ENCODE data around the gene TMEM132D.
A peak's percentile ranks its signal among the peaks of the same experiment; 100 is the strongest.

TMEM132D gene

DNA sequence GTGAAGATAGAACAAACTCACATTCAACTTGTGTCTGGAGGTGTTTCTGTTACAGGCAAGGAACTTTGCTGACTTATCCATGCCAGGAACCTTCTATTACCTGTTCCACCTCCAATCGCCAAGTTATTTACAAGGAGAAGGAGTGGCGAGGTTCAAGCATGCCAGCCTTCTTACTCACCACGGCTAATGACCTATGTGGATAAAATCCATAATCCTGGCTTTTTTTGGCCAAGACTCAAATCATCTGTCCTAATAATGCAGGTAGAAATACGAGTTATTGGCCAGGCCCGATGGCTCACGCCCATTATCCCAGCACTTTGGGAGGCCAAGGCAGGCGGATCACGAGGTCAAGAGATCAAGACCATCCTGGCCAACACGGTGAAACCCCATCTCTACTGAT, 241.6 kb downstream of the TMEM132D start (continued):
- TF ChIP-seq, protein P1, sequence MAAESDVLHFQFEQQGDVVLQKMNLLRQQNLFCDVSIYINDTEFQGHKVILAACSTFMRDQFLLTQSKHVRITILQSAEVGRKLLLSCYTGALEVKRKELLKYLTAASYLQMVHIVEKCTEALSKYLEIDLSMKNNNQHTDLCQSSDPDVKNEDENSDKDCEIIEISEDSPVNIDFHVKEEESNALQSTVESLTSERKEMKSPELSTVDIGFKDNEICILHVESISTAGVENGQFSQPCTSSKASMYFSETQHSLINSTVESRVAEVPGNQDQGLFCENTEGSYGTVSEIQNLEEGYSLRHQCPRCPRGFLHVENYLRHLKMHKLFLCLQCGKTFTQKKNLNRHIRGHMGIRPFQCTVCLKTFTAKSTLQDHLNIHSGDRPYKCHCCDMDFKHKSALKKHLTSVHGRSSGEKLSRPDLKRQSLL (tag by site-specific recombination; IDR thresholded peaks at IDR 0.05): no peak
- TF ChIP-seq ZNF555 (tag by site-specific recombination; conservative IDR thresholded peaks at IDR 0.05): no peak
- no peak for TF ChIP-seq ZBTB20 (tag by site-specific recombination; IDR thresholded peaks at IDR 0.05)
- no peak for TF ChIP-seq ZNF112 (tag by site-specific recombination; IDR thresholded peaks at IDR 0.05)
- no peak for TF ChIP-seq ZNF558 (tag by site-specific recombination; IDR thresholded peaks at IDR 0.05)
- TF ChIP-seq, protein P2, sequence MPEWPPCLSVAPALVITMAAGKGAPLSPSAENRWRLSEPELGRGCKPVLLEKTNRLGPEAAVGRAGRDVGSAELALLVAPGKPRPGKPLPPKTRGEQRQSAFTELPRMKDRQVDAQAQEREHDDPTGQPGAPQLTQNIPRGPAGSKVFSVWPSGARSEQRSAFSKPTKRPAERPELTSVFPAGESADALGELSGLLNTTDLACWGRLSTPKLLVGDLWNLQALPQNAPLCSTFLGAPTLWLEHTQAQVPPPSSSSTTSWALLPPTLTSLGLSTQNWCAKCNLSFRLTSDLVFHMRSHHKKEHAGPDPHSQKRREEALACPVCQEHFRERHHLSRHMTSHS (tag by site-specific recombination; IDR thresholded peaks at IDR 0.05): no peak
- TF ChIP-seq ZNF596 (tag by site-specific recombination; IDR thresholded peaks at IDR 0.05): no peak
- TF ChIP-seq ZNF785 (tag by site-specific recombination; IDR thresholded peaks at IDR 0.05): no peak
- TF ChIP-seq ZNF214 (tag by site-specific recombination; IDR thresholded peaks at IDR 0.05; ENCODE audit: borderline replicate concordance): no peak
- TF ChIP-seq ZNF202 (tag by site-specific recombination; IDR thresholded peaks at IDR 0.05; ENCODE audit: borderline replicate concordance): no peak

DNA sequence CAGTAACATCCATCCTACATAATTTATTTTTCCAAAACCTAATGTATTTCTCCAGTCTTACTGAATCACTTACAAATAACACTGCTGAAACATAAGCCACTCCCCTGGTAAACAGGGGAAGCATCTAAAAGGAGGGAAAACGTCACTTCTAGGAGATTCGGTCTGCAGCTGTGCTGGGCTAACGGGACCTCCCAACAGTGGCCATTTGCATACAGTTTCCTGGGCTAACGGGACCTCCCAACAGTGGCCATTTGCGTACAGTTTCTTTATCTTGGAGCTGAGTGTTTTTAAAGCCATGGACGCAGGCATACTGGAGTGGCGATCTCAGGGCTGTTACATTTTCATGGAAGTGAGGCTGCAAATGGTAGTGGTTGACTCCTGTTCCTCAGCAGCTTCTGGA, 242.9 kb downstream of the TMEM132D start:
- H3K4me1 ChIP-seq (ENCODE audit: control insufficient read depth, insufficient read depth, low read length): no peaks in the 10 kb centered on the region
- no peak overlapping the region for H3K4me3 ChIP-seq (ENCODE audit: low read depth, low read length)
- no peaks in the 10 kb centered on the region for H3K36me3 ChIP-seq (ENCODE audit: control insufficient read depth in 2 of 2, insufficient read depth in 1 of 2, low read length in 2 of 2)
- ChIA-PET CTCF (no interaction called here), POLR2A (no interaction called here)
- no peaks in the 10 kb centered on the region for H3K9me3 ChIP-seq (ENCODE audit: control insufficient read depth, insufficient read depth, low read depth, low read length)
- no peak overlapping the region for H3K27ac ChIP-seq (ENCODE audit: extremely low read depth, low read depth, low read length)
- TF ChIP-seq ZNF529 (tag by site-specific recombination; IDR thresholded peaks at IDR 0.05; ENCODE audit: insufficient replicate concordance) (no peak), ZNF202 (tag by site-specific recombination; IDR thresholded peaks at IDR 0.05; ENCODE audit: borderline replicate concordance) (no peak), ZNF658 (tag by site-specific recombination; IDR thresholded peaks at IDR 0.05) (no peak), GLI2 (tag by site-specific recombination; IDR thresholded peaks at IDR 0.05; ENCODE audit: borderline replicate concordance, low read depth) (no peak), ZNF341 (tag by site-specific recombination; IDR thresholded peaks at IDR 0.05; ENCODE audit: low read depth) (no peak), ZBTB21 (tag by site-specific recombination; IDR thresholded peaks at IDR 0.05) (no peak)
- TF ChIP-seq, protein P3, sequence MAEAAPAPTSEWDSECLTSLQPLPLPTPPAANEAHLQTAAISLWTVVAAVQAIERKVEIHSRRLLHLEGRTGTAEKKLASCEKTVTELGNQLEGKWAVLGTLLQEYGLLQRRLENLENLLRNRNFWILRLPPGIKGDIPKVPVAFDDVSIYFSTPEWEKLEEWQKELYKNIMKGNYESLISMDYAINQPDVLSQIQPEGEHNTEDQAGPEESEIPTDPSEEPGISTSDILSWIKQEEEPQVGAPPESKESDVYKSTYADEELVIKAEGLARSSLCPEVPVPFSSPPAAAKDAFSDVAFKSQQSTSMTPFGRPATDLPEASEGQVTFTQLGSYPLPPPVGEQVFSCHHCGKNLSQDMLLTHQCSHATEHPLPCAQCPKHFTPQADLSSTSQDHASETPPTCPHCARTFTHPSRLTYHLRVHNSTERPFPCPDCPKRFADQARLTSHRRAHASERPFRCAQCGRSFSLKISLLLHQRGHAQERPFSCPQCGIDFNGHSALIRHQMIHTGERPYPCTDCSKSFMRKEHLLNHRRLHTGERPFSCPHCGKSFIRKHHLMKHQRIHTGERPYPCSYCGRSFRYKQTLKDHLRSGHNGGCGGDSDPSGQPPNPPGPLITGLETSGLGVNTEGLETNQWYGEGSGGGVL (tag by site-specific recombination; IDR thresholded peaks at IDR 0.05): no peak
- TF ChIP-seq, protein P1 (tag by site-specific recombination; IDR thresholded peaks at IDR 0.05): no peak

DNA sequence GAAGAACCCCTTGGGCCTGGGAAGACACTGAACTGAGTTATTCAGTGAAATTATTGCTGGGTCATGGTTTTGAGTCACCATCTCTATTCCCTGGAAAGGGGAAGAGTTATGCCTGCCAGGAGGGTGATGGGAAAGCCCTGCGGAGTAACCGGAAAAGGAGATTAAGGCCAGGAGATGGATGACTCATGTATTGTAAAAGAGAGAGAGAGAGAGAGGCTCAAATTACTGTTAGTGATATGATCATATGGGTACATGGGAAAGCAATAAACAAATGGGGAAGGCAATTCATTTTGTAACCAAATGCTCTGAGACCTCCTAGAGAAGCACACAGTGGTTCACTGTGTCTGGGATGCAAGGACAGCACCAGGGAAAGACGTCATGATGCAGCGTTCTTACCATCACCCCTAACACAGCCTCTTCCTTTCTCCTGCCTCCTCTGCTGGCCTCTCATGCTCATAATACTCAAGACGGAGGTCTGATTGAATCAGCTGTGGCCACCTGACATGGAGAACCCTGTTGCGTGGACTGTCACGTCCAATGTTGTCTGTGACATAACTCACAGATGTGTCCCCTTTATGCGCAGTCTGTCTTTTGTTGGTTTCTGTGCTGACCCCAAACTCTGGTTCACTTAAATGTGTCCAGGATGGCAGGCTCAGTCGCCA, 243.7 kb downstream of the TMEM132D start:
- TF ChIP-seq TRIM28 (IDR thresholded peaks at IDR 0.05; ENCODE audit: borderline replicate concordance, low read length): peak; percentile 77; the same call in 1 of the 2 replicates
- no peak for TF ChIP-seq KLF8 (tag by site-specific recombination; IDR thresholded peaks at IDR 0.05)
- no peak for TF ChIP-seq ZIC2 (tag by site-specific recombination; IDR thresholded peaks at IDR 0.05)
- TF ChIP-seq ZBTB21 (tag by site-specific recombination; IDR thresholded peaks at IDR 0.05): peak; percentile 55; the same call in 1 of the 2 replicates
- peak; percentile 36 for TF ChIP-seq SETDB1 (IDR thresholded peaks at IDR 0.05; ENCODE audit: insufficient read length, low read length)
- TF ChIP-seq, protein P4, sequence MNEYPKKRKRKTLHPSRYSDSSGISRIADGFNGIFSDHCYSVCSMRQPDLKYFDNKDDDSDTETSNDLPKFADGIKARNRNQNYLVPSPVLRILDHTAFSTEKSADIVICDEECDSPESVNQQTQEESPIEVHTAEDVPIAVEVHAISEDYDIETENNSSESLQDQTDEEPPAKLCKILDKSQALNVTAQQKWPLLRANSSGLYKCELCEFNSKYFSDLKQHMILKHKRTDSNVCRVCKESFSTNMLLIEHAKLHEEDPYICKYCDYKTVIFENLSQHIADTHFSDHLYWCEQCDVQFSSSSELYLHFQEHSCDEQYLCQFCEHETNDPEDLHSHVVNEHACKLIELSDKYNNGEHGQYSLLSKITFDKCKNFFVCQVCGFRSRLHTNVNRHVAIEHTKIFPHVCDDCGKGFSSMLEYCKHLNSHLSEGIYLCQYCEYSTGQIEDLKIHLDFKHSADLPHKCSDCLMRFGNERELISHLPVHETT (tag by site-specific recombination; IDR thresholded peaks at IDR 0.05): no peak
- TF ChIP-seq SP7 (tag by site-specific recombination; IDR thresholded peaks at IDR 0.05): no peak
- Histone ChIP-seq H3K36me3 (ENCODE audit: control insufficient read depth in 2 of 2, insufficient read depth in 1 of 2, low read length in 2 of 2) (no peaks in the 10 kb centered on the region), H3K27ac (ENCODE audit: extremely low read depth, low read depth, low read length) (no peak overlapping the region), H3K4me3 (ENCODE audit: low read depth, low read length) (no peak overlapping the region), H3K9me3 (ENCODE audit: control insufficient read depth, insufficient read depth, low read depth, low read length) (no peaks in the 10 kb centered on the region), H3K4me1 (ENCODE audit: control insufficient read depth, insufficient read depth, low read length) (no peaks in the 10 kb centered on the region)
- ChIA-PET CTCF (no interaction called here), POLR2A (no interaction called here)

All from HEK293 (cell line).